ENCODE data around the gene KLRK1.
"Not testable (repeated sequence)": the region's sequence is repeated elsewhere in the genome, so short reads cannot be mapped to it uniquely, and the experiment has no call there.

KLRK1 gene

GRCh38 chr12:10363658-10363913 is 26.3 kb downstream of the KLRK1 start:
- Histone ChIP-seq H3K27me3 (ENCODE audit: control insufficient read depth in 2 of 2, insufficient read depth in 2 of 2, low read length in 2 of 2) (no peaks in the 10 kb centered on the region), H3K27ac (ENCODE audit: low read depth in 2 of 2, low read length in 2 of 2) (peak overlapping the region; percentile 88 to 98), H3K4me1 (ENCODE audit: control insufficient read depth in 2 of 2, insufficient read depth in 2 of 2, low read length in 2 of 2) (peaks cover 32 to 35% of the 10 kb centered on the region in 2 donors), H3K4me3 (ENCODE audit: low read length in 2 of 2) (peak overlapping the region; percentile 90 to 92), H3K9ac (ENCODE audit: low read depth in 1 of 2, low read length in 2 of 2) (peak overlapping the region; percentile 74 to 96), H3K9me3 (ENCODE audit: control insufficient read depth in 2 of 2, low read length in 2 of 2) (no peaks in the 10 kb centered on the region), H3K36me3 (ENCODE audit: control insufficient read depth in 2 of 2, insufficient read depth in 2 of 2, low read length in 2 of 2) (no peaks in the 10 kb centered on the region)

GRCh38 chr12:10362828-10363657 is 26.8 kb downstream of the KLRK1 start:
- Histone ChIP-seq H3K9ac (ENCODE audit: low read depth in 1 of 2, low read length in 2 of 2) (peak overlapping the region; percentile 74 to 96), H3K27me3 (ENCODE audit: control insufficient read depth in 2 of 2, insufficient read depth in 2 of 2, low read length in 2 of 2) (no peaks in the 10 kb centered on the region), H3K4me3 (ENCODE audit: low read length in 2 of 2) (peak overlapping the region; percentile 90 to 92), H3K4me1 (ENCODE audit: control insufficient read depth in 2 of 2, insufficient read depth in 2 of 2, low read length in 2 of 2) (peaks cover 32 to 35% of the 10 kb centered on the region in 2 donors), H3K9me3 (ENCODE audit: control insufficient read depth in 2 of 2, low read length in 2 of 2) (no peaks in the 10 kb centered on the region), H3K36me3 (ENCODE audit: control insufficient read depth in 2 of 2, insufficient read depth in 2 of 2, low read length in 2 of 2) (no peaks in the 10 kb centered on the region), H3K27ac (ENCODE audit: low read depth in 2 of 2, low read length in 2 of 2) (peak overlapping the region; percentile 88 to 98)

- H3K4me3 ChIP-seq (ENCODE audit: low read length in 2 of 2) = no peak overlapping the region
- H3K36me3 ChIP-seq (ENCODE audit: control insufficient read depth in 2 of 2, insufficient read depth in 2 of 2, low read length in 2 of 2) = no peaks in the 10 kb centered on the region
- peaks cover 32 to 35% of the 10 kb centered on the region in 2 donors for H3K4me1 ChIP-seq (ENCODE audit: control insufficient read depth in 2 of 2, insufficient read depth in 2 of 2, low read length in 2 of 2)
- peak overlapping the region in 1 of 2 donors; percentile 96 for H3K9ac ChIP-seq (ENCODE audit: low read depth in 1 of 2, low read length in 2 of 2)
- H3K9me3 ChIP-seq (ENCODE audit: control insufficient read depth in 2 of 2, low read length in 2 of 2) = no peaks in the 10 kb centered on the region
- peak overlapping the region in 1 of 2 donors; percentile 98 for H3K27ac ChIP-seq (ENCODE audit: low read depth in 2 of 2, low read length in 2 of 2)
- H3K27me3 ChIP-seq (ENCODE audit: control insufficient read depth in 2 of 2, insufficient read depth in 2 of 2, low read length in 2 of 2) = no peaks in the 10 kb centered on the region
Measured at GRCh38 chr12:10362325-10362724, 27.5 kb downstream of the KLRK1 start.

GRCh38 chr12:10361622-10362021 is 28.2 kb downstream of the KLRK1 start:
- Histone ChIP-seq H3K9ac (ENCODE audit: low read depth in 1 of 2, low read length in 2 of 2) (no peak overlapping the region), H3K36me3 (ENCODE audit: control insufficient read depth in 2 of 2, insufficient read depth in 2 of 2, low read length in 2 of 2) (no peaks in the 10 kb centered on the region), H3K4me1 (ENCODE audit: control insufficient read depth in 2 of 2, insufficient read depth in 2 of 2, low read length in 2 of 2) (peaks cover 30 to 34% of the 10 kb centered on the region in 2 donors), H3K4me3 (ENCODE audit: low read length in 2 of 2) (no peak overlapping the region), H3K27me3 (ENCODE audit: control insufficient read depth in 2 of 2, insufficient read depth in 2 of 2, low read length in 2 of 2) (no peaks in the 10 kb centered on the region), H3K9me3 (ENCODE audit: control insufficient read depth in 2 of 2, low read length in 2 of 2) (no peaks in the 10 kb centered on the region), H3K27ac (ENCODE audit: low read depth in 2 of 2, low read length in 2 of 2) (no peak overlapping the region)

DNA sequence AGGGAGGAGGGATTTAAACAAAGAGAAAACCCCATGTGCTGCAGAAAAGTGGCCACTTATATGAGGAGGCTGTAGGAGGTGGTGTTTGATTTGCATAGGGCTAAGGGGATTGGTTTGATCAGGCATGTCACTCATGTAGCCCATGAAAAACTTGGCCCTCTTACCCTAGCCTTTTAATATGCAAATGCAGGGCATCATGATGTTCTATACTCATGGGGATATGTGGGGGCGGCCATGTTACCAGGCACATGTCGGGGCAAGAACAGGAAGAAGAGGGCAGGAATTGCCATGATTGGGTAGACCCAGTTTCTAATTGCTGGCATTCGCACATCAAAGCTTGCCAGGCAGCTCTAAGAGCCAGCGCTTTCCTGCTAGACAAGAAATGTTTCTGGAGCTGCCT is 28.8 kb downstream of the KLRK1 start:
- Histone ChIP-seq H3K27me3 (ENCODE audit: control insufficient read depth in 2 of 2, insufficient read depth in 2 of 2, low read length in 2 of 2) (no peaks in the 10 kb centered on the region), H3K27ac (ENCODE audit: low read depth in 2 of 2, low read length in 2 of 2) (no peak overlapping the region), H3K9me3 (ENCODE audit: control insufficient read depth in 2 of 2, low read length in 2 of 2) (no peaks in the 10 kb centered on the region), H3K4me3 (ENCODE audit: low read length in 2 of 2) (no peak overlapping the region), H3K4me1 (ENCODE audit: control insufficient read depth in 2 of 2, insufficient read depth in 2 of 2, low read length in 2 of 2) (peaks cover 26 to 29% of the 10 kb centered on the region in 2 donors), H3K36me3 (ENCODE audit: control insufficient read depth in 2 of 2, insufficient read depth in 2 of 2, low read length in 2 of 2) (no peaks in the 10 kb centered on the region), H3K9ac (ENCODE audit: low read depth in 1 of 2, low read length in 2 of 2) (no peak overlapping the region)

GRCh38 chr12:10358969-10359368 is 30.9 kb downstream of the KLRK1 start:
- Histone ChIP-seq H3K27me3 (ENCODE audit: control insufficient read depth in 2 of 2, insufficient read depth in 2 of 2, low read length in 2 of 2) (no peaks in the 10 kb centered on the region), H3K4me3 (ENCODE audit: low read length in 2 of 2) (no peak overlapping the region), H3K9me3 (ENCODE audit: control insufficient read depth in 2 of 2, low read length in 2 of 2) (no peaks in the 10 kb centered on the region), H3K27ac (ENCODE audit: low read depth in 2 of 2, low read length in 2 of 2) (no peak overlapping the region), H3K4me1 (ENCODE audit: control insufficient read depth in 2 of 2, insufficient read depth in 2 of 2, low read length in 2 of 2) (peaks cover 11% of the 10 kb centered on the region in 2 donors), H3K36me3 (ENCODE audit: control insufficient read depth in 2 of 2, insufficient read depth in 2 of 2, low read length in 2 of 2) (no peaks in the 10 kb centered on the region), H3K9ac (ENCODE audit: low read depth in 1 of 2, low read length in 2 of 2) (no peak overlapping the region)

DNA sequence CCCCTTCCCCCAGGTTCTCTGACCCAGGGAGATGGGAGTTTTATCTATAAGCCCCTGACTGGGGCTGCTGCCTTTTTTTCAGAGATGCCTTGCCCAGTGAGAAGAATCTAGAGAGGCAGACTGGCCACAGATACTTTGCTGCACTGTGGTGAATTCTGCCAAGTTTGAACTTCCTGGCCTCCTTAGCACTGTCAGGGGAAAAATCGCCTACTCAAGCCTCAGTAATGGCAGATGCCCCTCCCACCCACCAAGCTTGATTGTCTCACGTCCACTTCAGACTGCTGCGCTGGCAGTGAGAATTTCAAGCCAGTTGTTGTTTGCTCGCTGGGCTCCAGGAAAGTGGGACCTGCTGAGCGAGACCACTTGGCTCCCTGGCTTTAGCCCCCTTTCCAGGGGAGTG is 31.7 kb downstream of the KLRK1 start:
- Histone ChIP-seq H3K4me1 (ENCODE audit: control insufficient read depth in 2 of 2, insufficient read depth in 2 of 2, low read length in 2 of 2) (peaks cover 3 to 6% of the 10 kb centered on the region in 2 donors), H3K9me3 (ENCODE audit: control insufficient read depth in 2 of 2, low read length in 2 of 2) (no peaks in the 10 kb centered on the region), H3K27ac (ENCODE audit: low read depth in 2 of 2, low read length in 2 of 2) (no peak overlapping the region), H3K9ac (ENCODE audit: low read depth in 1 of 2, low read length in 2 of 2) (no peak overlapping the region), H3K4me3 (ENCODE audit: low read length in 2 of 2) (no peak overlapping the region), H3K36me3 (ENCODE audit: control insufficient read depth in 2 of 2, insufficient read depth in 2 of 2, low read length in 2 of 2) (no peaks in the 10 kb centered on the region), H3K27me3 (ENCODE audit: control insufficient read depth in 2 of 2, insufficient read depth in 2 of 2, low read length in 2 of 2) (no peaks in the 10 kb centered on the region)

DNA sequence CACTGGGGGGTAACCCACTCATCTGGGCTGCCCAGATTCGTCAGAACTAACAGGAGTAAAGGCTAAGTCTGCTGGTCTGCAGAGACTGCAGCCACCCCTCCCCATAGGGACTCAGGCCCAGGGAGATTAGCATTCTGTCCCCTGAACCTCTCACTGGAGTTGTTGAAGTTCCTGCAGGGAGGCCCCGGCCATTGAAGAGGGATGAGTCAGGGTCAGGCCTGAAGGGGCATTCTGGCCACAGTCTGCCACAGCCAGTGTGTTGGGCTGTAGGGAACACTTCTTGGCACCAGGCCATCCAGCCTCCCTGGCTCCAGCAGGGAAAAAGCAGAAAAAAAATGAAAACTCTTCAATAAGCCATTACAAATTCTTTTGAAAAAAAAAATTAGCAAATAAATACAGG is 35.3 kb downstream of the KLRK1 start:
- Histone ChIP-seq H3K4me3 (ENCODE audit: low read length in 2 of 2) (no peak overlapping the region), H3K36me3 (ENCODE audit: control insufficient read depth in 2 of 2, insufficient read depth in 2 of 2, low read length in 2 of 2) (no peaks in the 10 kb centered on the region), H3K27me3 (ENCODE audit: control insufficient read depth in 2 of 2, insufficient read depth in 2 of 2, low read length in 2 of 2) (no peaks in the 10 kb centered on the region)

GRCh38 chr12:10354071-10354470 is 35.8 kb downstream of the KLRK1 start:
- no peak overlapping the region for H3K4me3 ChIP-seq (ENCODE audit: low read length in 2 of 2)
- H3K27ac ChIP-seq (ENCODE audit: low read depth in 2 of 2, low read length in 2 of 2) = no peak overlapping the region
- no peaks in the 10 kb centered on the region for H3K27me3 ChIP-seq (ENCODE audit: control insufficient read depth in 2 of 2, insufficient read depth in 2 of 2, low read length in 2 of 2)
- no peak overlapping the region for H3K9ac ChIP-seq (ENCODE audit: low read depth in 1 of 2, low read length in 2 of 2)
- no peaks in the 10 kb centered on the region for H3K4me1 ChIP-seq (ENCODE audit: control insufficient read depth in 2 of 2, insufficient read depth in 2 of 2, low read length in 2 of 2)
- no peaks in the 10 kb centered on the region for H3K9me3 ChIP-seq (ENCODE audit: control insufficient read depth in 2 of 2, low read length in 2 of 2)
- H3K36me3 ChIP-seq (ENCODE audit: control insufficient read depth in 2 of 2, insufficient read depth in 2 of 2, low read length in 2 of 2) = no peaks in the 10 kb centered on the region

More for the DNA sequence above, 35.3 kb downstream of the KLRK1 start:
- H3K27ac ChIP-seq (ENCODE audit: low read depth in 2 of 2, low read length in 2 of 2) = no peak overlapping the region
- no peaks in the 10 kb centered on the region for H3K9me3 ChIP-seq (ENCODE audit: control insufficient read depth in 2 of 2, low read length in 2 of 2)
- H3K9ac ChIP-seq (ENCODE audit: low read depth in 1 of 2, low read length in 2 of 2) = no peak overlapping the region
- no peaks in the 10 kb centered on the region for H3K4me1 ChIP-seq (ENCODE audit: control insufficient read depth in 2 of 2, insufficient read depth in 2 of 2, low read length in 2 of 2)

- H3K9ac ChIP-seq (ENCODE audit: low read depth in 1 of 2, low read length in 2 of 2); H3K27ac ChIP-seq (ENCODE audit: low read depth in 2 of 2, low read length in 2 of 2); H3K27me3 ChIP-seq (ENCODE audit: control insufficient read depth in 2 of 2, insufficient read depth in 2 of 2, low read length in 2 of 2); H3K36me3 ChIP-seq (ENCODE audit: control insufficient read depth in 2 of 2, insufficient read depth in 2 of 2, low read length in 2 of 2); H3K9me3 ChIP-seq (ENCODE audit: control insufficient read depth in 2 of 2, low read length in 2 of 2); H3K4me1 ChIP-seq (ENCODE audit: control insufficient read depth in 2 of 2, insufficient read depth in 2 of 2, low read length in 2 of 2); H3K4me3 ChIP-seq (ENCODE audit: low read length in 2 of 2): not testable (repeated sequence)
Measured at GRCh38 chr12:10351457-10351856, 38.4 kb downstream of the KLRK1 start.

Data from mucosa of rectum (tissue), 2 donors.